Gastrocnemius medialis (tissue), 4 donors: ENCODE results near the gene SLC22A12.

ENCODE experiments used
- CTCF ChIP-seq, 5 experiments: fragments of 450-650 bp in 3 of 5; fragments of 200-600 bp in 2 of 5; sonication (generic) in 2 of 5; IDR thresholded peaks in 4 of 5; conservative IDR thresholded peaks in 1 of 5; 1 replicate in 4 of 5; 2 replicates in 1 of 5; pipeline ENCODE4 v1.5.1; 2016 to 2019; ENCODE audit warnings: antibody characterized with exemption in 5 of 5, mild to moderate bottlenecking in 3 of 5, moderate library complexity in 3 of 5
- POLR2A ChIP-seq, 2 donors: fragments of 450-650 bp; IDR thresholded peaks; one replicate each; pipeline ENCODE4 v1.6.1; 2017; ENCODE audit warnings: antibody characterized with exemption in 2 of 2, mild to moderate bottlenecking in 2 of 2, moderate library complexity in 2 of 2

- TF ChIP-seq CTCF (IDR thresholded peaks at IDR 0.05 in 4 of 5, conservative IDR thresholded peaks at IDR 0.05 in 1 of 5) (no peak), POLR2A (IDR thresholded peaks at IDR 0.05) (no peak)
These were observed 20.0 kb upstream of the SLC22A12 start for GRCh38 chr11:64571050-64571409.
